HG03354 (cell line): ENCODE results near the gene PRSS27.

Experiments used
- ATAC-seq: cut with Tn5 transposase; IDR thresholded peaks from one replicate; pipeline ENCODE4 v1.9.1; 2021; ENCODE audit warnings: mild to moderate bottlenecking; ENCODE audit not compliant: unreplicated experiment, poor library complexity, severe bottlenecking

The PRSS27 gene

DNA sequence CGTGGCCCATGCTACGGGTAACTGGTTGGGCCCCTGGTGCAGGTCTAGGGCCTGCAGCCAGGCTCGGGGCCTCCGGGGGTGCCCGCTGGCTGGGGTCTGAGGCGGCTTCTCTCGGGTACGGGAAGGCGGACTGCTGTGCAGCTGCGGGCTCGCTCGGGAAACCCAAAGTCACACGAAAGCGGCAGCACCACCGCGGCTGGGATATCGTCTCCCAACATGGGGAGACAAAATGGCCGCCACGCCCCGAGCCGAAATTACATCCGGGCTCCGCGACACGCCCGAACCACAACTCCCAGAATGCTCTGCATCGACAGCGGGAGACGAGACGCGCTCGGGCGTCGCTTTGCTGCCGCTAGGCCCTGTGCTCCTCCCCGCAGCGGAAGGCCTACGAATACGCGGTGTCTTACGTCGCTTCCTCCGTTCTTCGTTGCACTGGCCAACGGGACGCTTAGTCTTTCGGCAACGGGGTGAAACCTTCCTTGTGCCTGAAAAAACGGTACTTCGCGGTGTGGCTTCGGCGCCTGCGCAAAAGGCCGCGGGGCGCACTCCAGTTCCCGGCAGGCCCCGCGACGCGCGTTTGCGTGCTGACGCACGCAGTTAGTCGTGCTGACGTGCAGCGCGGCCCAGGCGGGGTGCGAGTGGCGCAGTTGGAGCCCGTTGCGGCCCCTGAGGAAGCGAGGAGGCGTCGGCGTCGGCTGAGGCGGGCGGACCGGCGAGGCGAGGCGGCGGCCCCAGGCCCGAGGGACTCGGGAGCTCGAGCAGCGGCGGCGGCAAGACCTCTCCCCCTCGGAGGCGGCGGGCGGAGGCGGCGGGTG is 32.2 kb upstream of the PRSS27 start, which contains the start of gene SRRM2:
Gene SRRM2, plus strand, starts transcription at position 604 of the 815 bp plus-strand sequence. CDS start 3,727 bp downstream, outside the sequence.
- peak; percentile 83 for ATAC-seq

DNA sequence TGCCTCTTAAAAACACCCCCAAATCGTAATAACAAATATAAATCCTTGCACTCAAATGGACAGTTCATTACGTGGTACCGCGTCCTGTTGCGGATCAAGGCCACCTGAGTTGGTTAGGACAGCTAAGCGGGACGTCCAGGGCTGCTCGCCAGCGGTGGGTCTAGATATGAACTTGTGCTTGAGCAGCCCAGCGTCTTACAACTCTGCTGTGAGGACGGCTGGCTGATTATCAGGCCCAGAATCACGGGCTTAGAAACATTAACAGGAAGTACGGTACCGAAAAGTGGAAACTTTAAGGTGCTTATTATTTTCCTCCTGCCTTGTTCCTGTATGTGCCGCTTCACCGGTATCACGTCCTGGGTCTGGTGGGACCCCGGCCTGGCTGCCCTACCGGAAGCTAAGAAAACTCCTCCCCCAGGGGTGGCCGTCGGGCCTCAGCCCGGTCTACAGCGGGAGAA is 31.6 kb upstream of the PRSS27 start:
- no peak for ATAC-seq

DNA sequence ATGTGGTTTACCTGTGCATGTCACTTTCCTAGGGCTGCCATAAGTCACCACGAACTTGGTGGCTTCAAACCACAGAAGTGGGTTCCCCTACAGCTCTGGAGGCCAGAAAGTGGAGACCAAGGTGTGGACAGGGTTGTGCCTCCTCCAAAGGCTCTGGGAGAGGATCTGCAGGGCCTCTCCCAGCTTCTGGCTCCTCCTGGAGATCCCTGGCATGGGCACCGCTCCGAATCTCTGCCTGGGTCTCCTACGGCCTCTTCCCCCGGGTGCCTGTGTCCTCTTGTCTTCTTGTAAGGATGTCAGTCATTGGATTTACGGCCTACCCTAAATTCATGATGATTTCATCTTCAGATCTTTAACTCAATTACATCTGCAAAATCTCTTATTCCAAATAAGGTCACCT is 29.9 kb upstream of the PRSS27 start:
- ATAC-seq = no peak

DNA sequence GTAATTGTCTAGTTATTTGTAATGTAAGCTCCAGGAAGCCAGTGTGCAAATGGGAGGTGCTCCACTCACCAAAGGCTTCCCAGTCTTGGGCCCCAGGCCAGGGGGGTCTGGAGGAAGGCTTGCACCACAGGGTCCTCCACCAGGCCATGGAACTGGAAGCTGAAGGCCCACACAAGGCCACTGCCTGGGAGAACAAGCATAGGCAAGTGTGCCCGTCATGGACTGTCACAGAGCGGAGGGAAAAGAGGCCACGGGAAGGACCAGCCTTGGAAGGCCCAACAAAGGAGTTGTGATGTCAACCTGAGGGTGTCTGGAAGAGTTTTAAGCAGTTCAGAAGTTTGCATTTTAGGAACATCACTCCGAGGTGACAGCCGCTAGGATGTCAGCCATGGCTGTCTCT is 29.5 kb upstream of the PRSS27 start:
- no peak for ATAC-seq

DNA sequence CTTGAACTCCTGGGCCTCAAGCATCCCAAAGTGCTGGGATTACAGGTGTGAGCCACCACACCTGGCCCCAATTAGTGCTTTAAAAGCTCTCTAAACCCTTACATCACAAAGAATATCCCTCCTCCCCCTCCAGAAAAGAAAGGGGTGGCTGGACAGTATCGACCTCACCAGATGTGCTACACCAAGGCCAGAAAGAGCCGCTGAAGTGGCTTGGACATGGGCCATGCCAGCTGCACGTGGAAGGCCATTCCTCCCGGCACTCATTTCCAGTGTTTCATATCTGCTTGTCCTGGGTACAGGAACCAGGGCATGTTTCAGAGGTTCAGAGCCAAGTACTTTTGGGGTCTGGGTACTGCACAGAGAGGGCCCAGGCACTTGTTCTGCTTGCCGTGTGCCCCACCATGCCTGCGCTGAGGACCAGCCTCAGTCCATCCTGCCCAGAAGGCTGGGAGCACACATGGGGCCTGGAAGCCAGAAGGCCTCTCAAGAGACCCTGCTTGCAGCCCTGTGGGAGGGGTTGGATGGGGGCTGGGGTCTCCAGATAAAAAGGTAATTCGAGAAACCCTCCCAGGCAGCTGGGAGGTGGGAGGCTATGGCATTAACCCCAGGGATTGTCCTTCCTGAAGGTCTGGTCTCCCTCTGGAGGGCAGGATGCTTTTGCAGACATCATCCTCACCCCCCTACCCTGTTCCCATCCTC is 28.9 kb upstream of the PRSS27 start:
- ATAC-seq = no peak

DNA sequence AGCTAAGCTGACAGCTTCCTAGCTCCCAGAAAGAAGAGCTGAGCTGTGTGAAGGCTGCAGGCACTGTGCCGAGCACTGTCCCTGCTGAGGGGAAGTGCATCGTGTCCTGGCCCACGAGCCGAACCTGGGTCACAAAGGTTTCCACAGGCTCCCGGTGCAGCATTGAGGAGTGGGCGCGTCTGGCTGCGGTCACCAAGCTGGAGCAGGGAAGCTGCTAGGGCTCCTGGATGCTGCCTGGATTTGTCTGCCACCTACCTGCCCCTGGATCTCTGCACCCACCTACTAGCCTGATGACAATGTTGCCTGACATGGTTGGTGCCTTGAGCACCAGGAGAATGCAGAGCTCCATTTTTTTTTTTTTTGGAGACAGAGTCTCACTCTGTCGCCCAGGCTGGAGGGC is 25.9 kb upstream of the PRSS27 start:
- no peak for ATAC-seq

DNA sequence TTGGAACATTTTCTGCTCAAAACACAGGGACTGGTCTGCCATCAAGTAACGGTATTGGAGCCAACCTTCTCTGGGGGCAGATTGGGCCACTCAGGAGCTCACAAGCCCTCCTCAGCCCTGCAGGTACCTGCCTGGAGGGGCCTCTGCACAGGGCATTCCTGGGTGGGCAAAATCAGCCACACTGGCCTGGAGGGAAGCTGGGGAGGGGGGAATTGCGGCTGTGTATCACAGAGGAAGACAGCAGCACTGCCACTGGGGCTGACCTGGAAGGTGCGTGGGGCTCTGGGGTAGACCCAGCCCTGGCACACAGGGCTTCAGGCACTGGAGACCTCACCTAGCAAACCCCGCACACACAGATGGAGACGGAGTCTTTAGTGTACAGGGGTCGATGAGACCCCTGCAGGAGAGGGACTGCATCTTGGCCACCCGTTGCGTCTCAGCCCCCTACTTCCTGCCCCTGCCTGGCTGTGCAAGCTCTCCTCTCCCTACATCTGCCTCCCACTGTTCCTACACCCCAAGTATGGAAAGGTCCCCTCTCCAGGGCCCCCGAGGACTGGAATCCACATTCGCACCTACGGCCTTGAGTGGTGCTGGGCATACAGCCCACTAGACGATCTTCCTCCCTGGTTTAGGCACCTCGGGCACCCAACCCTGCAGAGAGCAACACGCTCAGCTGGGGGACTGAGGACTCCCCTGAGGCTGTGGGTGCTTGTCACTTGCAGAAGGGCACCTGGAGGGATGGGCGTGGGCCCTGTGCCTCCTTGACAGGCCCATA is 25.3 kb upstream of the PRSS27 start:
- no peak for ATAC-seq

DNA sequence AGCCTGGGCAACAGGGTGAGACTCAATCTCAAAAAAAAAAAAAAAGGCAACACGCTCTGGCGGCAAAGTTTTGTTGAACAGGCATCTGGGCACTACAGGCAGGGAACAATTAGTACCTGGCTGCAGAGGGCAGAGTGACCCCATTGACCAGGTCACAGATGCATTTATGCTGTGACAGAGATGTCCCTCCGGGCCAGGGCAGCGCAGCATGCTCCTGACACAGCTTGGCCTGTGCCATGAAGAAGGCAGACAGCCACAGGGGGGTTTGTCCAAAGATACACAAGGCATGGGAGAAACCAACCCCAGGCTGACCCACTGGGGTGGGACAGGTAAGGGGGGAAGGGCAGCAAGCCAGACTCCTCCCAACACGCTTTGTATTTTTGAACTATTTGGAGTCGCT is 24.7 kb upstream of the PRSS27 start:
- no peak for ATAC-seq

DNA sequence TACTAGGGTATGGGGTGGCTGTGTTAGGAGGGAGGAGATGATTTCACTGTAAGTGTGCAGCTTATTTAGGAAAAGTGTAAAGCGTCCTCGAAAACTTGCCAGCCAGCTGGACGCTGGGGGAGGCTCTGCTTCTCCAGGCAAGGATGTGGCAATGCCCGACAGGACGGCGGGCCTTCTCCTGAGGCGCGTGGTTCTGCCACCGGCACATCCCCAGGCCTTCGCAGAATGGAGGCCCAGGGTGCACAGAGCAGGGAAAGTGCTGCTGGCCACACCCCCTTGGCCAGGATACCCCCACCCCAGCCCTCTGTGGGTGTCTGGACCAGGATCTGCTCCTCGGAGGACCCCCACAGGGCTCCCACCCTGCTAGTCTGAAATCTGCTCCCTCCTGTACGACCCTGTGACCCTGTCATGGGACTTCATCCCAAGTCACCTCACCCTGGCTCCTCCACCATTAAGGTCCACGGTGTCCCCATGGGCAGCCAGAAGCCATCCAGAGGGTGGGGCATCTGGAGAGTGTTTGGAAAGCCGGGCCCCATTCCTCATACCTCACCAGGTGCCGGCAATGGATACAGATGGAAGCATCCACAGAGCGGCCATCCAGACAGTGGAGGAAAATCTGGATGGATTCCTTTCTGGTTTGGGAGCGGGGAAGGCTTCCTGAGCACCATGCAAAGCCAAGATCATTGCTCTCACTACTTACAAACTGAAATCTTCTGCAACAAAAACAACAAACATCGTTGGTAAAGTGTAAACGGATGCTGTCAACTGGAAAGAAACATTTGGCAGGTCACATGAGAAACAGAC is 23.2 kb upstream of the PRSS27 start:
- no peak for ATAC-seq

DNA sequence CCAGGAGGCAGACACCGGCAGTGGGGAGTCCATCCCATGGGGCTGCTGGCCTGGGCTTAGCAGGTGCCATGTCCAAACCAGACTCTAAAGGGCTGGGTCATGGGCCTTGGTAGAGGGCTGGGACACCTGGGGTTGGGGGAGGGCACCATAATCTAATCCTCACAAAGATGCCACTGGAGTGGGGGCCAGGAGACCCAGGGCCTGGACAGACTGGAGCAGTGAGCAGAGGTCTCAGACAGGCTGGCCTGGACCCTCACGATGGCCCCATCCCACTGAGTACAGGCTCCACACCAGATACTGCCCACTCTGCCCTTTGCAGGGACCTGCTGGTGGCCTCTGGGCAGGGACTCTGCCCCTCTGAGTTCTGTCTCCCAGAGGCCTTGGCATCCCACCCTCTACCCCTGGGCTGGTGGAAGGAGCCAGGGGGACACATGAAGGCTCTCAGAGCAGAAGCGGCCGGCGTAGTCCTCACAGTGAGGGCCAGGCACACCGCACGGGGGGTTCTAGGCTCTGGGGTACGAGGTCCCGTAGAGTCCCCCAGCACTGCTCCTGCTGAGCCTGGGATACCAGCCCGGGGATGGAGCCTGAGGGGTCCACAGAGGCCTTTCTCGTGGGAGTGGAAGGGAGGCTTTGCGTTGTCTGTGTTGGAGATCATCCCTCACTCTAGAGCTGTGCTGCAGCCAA is 22.4 kb upstream of the PRSS27 start:
- ATAC-seq = no peak

DNA sequence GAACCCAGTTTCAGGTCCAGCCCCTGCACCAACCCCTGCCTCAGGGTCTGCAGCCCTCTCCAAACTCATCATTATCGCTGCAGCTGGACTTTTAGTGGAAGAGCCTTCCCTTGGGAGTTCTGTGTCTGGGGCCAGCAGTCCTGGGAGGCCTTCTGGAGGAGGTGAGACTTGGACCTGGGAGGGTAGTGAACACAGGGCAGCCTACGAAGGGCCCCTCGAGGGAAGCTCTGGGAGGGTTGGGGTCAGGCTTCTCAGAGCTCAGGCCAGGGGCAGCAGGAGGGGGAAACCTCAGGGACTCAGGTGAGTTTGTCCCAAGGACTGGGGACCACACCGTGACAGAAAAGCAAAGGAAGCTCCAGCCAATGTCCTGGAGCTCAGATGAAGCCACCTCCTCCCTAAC is 21.1 kb upstream of the PRSS27 start:
- ATAC-seq = no peak

DNA sequence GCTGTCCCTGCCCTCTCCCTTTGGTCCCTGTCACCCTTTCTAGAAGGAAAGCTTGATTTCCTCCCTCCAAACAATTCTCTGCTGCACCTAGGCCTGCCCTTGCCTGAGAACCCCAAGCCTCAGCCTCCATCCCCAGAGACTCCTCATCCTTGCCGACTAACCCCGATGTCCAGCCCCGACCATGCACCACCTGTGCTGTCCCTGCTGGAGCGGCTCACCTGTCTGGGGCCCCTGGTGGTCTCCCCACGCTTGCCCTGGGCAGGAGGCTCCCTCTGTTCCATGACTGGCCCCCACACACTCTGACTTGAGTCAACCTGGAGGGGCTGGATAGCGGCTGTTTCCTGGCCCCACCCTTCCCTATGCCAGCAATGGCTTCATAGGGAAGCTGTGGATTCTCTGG is 20.5 kb upstream of the PRSS27 start:
- no peak for ATAC-seq

DNA sequence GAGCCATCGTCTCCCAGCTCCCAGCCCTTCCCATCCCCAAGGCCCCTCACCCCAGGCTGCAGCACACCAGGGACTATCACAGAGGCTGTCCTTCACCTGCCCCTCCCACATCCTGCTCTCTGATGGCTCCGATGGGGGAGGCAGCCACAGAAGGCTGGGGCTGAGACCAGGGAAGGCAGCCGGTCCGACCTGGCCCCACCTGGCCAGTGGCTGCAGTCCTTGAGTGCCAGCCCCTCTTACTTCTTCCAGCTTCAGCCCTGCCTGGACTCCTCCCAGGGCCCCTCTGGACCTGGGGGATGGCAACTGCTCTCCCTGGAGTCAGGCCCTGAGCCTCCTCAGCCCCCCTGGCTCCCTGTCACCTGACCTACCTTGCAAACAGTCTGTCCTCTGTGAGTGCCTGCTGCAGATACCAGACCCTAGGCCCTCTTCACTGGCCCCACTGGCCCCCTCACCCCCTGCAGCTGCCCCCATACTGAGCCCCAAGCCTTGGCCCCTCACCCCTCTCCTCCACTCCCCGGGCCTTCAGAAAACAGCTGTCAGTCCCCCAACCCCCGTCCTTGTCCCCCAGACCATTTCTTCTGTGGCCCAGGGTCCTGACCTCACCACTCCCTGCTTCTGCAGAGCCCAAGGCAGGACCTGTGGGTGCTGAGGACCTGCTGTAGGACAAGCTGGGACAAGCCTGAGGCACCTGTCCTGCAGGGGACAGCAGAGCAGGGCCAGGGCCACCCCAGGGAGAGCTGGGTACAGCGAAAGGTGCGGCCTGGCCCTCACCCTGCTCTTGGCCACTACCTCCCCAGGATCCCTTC is 19.8 kb upstream of the PRSS27 start:
- no peak for ATAC-seq

DNA sequence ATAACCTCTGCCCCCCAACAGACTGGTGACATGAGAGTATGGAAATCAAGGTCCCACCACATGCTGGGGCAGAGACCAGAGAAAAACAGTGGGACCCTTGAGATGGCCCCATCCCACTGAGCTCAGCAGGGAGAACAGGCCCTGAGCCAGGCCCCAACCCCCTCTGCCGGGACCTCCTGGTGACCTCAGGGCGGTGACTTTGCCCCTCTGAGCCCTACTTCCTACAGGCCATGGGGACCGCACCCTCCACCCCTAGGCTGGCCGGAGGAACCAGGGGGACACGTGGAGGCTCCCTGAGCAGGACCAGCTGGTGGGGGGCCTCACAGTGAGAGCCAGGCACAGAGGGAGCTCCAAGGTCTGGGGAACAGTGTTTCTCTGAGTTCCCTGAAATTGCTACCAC is 18.6 kb upstream of the PRSS27 start:
- ATAC-seq = no peak

DNA sequence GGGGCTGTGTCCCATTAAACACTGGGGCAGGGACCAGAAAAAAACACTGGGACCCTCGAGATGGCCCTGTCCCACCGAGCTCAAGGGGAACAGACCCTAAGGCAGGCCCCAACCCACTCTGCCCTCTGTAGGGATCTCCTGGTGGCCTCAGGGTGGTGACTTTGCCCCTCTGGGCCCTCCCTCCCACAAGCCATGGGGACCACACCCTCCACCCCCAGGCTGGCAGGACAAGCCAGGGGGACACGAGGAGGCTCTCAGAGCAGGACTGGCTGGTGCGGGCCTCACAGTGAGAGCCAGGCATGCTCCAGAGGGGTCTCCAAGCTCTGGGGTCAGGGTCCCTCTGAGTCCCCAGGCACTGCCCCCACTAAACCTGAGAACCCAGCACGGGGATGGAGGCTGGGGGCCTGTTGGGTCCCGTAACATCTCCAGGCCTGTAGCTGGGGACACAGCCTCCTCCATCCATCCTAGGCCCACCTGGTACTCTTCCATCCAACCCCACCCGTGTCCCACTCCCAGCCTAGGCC is 17.9 kb upstream of the PRSS27 start:
- ATAC-seq = no peak

DNA sequence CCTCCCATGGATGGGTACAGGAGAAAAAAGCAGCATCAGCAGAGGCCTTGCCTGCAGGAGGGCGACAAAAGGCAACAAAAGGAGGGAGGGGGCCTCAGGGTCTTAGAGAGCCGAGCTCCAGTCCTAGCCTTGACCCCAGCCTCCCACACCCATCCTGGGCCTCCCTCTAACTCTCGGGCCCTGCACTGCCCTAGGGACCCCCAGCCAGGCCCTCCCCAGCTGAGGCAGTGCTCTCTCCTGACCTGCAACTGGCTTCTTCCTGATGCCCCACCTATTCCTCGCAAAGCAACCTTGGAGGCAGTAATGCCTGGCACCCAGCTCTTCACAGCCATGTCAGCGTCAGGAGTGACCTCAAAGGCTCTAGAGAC is 17.2 kb upstream of the PRSS27 start:
- ATAC-seq = no peak

DNA sequence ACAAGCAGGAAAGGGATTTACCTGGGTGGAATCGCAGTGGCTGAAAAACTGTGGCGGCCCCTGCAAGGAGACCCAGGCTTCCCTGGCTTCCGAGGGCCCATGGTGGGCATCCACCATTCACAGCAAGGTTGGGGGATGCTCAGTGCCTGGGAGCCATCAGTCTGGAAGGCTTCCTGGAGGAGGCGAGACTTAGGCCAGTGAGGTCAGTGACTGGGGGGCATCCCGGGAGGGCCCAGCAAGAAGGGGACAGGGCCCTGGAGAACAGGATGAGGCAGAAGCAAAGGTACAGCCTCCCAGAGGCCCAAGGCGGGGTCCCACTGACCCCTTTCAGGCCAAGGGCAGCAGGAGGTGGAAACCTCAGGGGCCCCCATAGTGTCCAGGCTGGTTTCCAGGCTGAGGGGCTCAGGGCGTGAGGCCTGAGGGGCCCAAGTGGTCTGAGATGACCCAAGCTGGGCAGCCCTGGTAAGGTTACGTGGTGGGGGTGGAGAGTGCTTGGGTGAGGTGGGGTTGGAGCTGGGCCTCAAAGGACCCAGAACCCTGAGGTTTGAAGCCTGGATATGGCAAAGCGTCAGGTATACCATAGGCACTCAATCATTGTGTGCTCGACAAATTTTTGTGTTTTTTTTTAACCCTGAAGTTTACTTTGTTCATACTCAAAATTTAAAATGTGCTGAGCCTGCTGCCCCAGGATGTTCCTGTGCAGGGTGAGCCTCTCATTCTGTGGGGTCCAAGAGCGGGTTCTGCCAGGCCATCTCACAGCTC is 16.6 kb upstream of the PRSS27 start:
- ATAC-seq = no peak
